SK-N-SH treated with all-trans-retinoic acid at 6 μM for 48 hours (cell line): ENCODE measurements around the gene EZR.

Source experiments
- ATAC-seq: fragments of 200-7000 bp; cut with Tn5 transposase; 3 replicates; pipeline ENCODE4 v1.9.1; 2020; ENCODE audit warnings: mild to moderate bottlenecking, moderate library complexity
- ARNTL ChIP-seq: fragments of 450-650 bp; formaldehyde crosslinking; IDR thresholded peaks from 2 replicates; pipeline ENCODE4 v1.5.0; 2020; ENCODE audit warnings: low read depth, mild to moderate bottlenecking, moderate library complexity, borderline replicate concordance
- CSDC2 ChIP-seq: fragments of 250-450 bp; sonication (Bioruptor Pico); IDR thresholded peaks from 2 replicates; pipeline ENCODE4 v1.5.0; 2020; ENCODE audit warnings: mild to moderate bottlenecking, moderate library complexity
- CSRNP3 ChIP-seq: fragments of 250-450 bp; sonication (Bioruptor Pico); IDR thresholded peaks from 2 replicates; pipeline ENCODE4 v1.5.1; 2021; ENCODE audit warnings: mild to moderate bottlenecking, moderate library complexity
- GLIS3 ChIP-seq: fragments of 250-450 bp; sonication (Bioruptor Pico); IDR thresholded peaks from 2 replicates; pipeline ENCODE4 v1.5.0; 2020; ENCODE audit warnings: mild to moderate bottlenecking, moderate library complexity
- OSR1 ChIP-seq: fragments of 250-450 bp; sonication (Bioruptor Pico); IDR thresholded peaks from 2 replicates; pipeline ENCODE4 v1.8.0; 2022; ENCODE audit warnings: moderate library complexity, mild to moderate bottlenecking, inconsistent platforms
- PATZ1 ChIP-seq: fragments of 250-450 bp; sonication (Bioruptor Pico); IDR thresholded peaks from 2 replicates; pipeline ENCODE4 v1.8.0; 2020; ENCODE audit warnings: mild to moderate bottlenecking, moderate library complexity, borderline replicate concordance
- POU6F1 ChIP-seq: fragments of 250-450 bp; sonication (Bioruptor Pico); IDR thresholded peaks from 2 replicates; pipeline ENCODE4 v1.8.0; 2021; ENCODE audit warnings: low read depth, mild to moderate bottlenecking, moderate library complexity, borderline replicate concordance
- PPARA ChIP-seq: fragments of 250-450 bp; sonication (Bioruptor Pico); IDR thresholded peaks from 2 replicates; pipeline ENCODE4 v1.5.0; 2020; ENCODE audit warnings: mild to moderate bottlenecking, borderline replicate concordance
- TCF4 ChIP-seq: fragments of 250-450 bp; sonication (Bioruptor Pico); IDR thresholded peaks from 2 replicates; pipeline ENCODE4 v1.8.0; 2021; ENCODE audit warnings: mild to moderate bottlenecking, moderate library complexity, borderline replicate concordance
- TSHZ2 ChIP-seq: fragments of 250-450 bp; sonication (Bioruptor Pico); IDR thresholded peaks from 2 replicates; pipeline ENCODE4 v1.5.0; 2020; ENCODE audit warnings: mild to moderate bottlenecking, moderate library complexity
- ZC3H10 ChIP-seq: fragments of 250-450 bp; sonication (Bioruptor Pico); IDR thresholded peaks from 2 replicates; pipeline ENCODE4 v1.5.1; 2021; ENCODE audit warnings: mild to moderate bottlenecking, moderate library complexity
- ZFP3 ChIP-seq: fragments of 250-450 bp; sonication (Bioruptor Pico); IDR thresholded peaks from 2 replicates; pipeline ENCODE4 v1.5.0; 2020; ENCODE audit warnings: mild to moderate bottlenecking, moderate library complexity
- ZFP30 ChIP-seq: fragments of 450-650 bp; formaldehyde crosslinking; IDR thresholded peaks from 2 replicates; pipeline ENCODE4 v1.5.0; 2022; ENCODE audit warnings: mild to moderate bottlenecking, moderate library complexity

The EZR gene

GRCh38 chr6:158763434-158764182 is 55.6 kb downstream of the EZR start:
- TF ChIP-seq ZC3H10 (no peak), CSDC2 (CRISPR knock-in tag) (no peak), TCF4 (CRISPR knock-in tag) (no peak), POU6F1 (no peak), CSRNP3 (CRISPR knock-in tag) (no peak), TSHZ2 (CRISPR knock-in tag) (no peak)
- no peak for ATAC-seq

GRCh38 chr6:158762787-158763433 is 56.3 kb downstream of the EZR start:
- no peak for ATAC-seq
- TF ChIP-seq OSR1 (CRISPR knock-in tag) (no peak), TSHZ2 (CRISPR knock-in tag) (no peak)

GRCh38 chr6:158761746-158762145 is 57.4 kb downstream of the EZR start:
- ATAC-seq: no peak
- no peak for TF ChIP-seq TCF4 (CRISPR knock-in tag)
- no peak for TF ChIP-seq CSDC2 (CRISPR knock-in tag)
- no peak for TF ChIP-seq POU6F1
- no peak for TF ChIP-seq ZFP3 (CRISPR knock-in tag)
- TF ChIP-seq PPARA (CRISPR knock-in tag): no peak
- TF ChIP-seq ZFP30 (CRISPR knock-in tag): no peak
- TF ChIP-seq PATZ1: no peak
- TF ChIP-seq ARNTL (CRISPR knock-in tag): no peak
- no peak for TF ChIP-seq GLIS3 (CRISPR knock-in tag)
- no peak for TF ChIP-seq OSR1 (CRISPR knock-in tag)
